ENCODE data around the gene AATF. TPM values are rescaled to one million over a fixed set of nuclear protein-coding genes. Genes with fewer than 3 reads are reported as not detected.

Gene AATF
- total RNA-seq, 1 experiment from 2014 or later: 87.6 TPM

DNA sequence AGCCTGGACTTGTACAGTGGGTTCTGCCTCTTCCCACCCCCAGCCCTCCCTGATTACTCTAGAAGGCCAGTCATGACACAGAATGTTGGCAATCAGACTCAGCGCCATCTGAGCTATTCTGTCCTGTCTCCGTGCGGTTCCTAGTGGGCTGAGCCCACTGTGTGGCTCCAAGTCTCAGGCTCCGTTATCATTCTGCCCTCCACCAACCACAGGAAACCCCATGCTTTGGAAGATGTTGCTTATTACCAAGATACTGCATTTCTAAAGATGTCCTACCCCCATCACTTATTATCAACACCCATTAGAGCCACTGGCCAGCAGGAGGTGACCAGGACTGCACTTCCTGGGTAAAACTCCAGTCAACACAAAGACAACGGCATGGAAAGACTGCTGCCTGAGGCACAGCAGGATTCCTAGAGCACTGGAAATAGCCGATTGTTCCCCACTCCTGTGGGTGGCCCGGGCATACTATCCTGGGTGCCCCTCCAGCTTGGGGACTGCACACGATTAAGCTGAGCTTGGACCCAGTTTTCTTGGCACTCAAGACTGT is 133.6 kb downstream of the AATF start:
- no peaks in the 10 kb centered on the region for H3K27me3 Mint-ChIP-seq (ENCODE audit: insufficient read depth, unreplicated experiment)
- intact Hi-C loops (cut with micrococcal nuclease; ENCODE audit: unreplicated experiment): no loop called here
- no peaks in the 10 kb centered on the region for H3K9me3 ChIP-seq
- no peaks in the 10 kb centered on the region for H3K4me1 Mint-ChIP-seq (ENCODE audit: low read depth, unreplicated experiment)
- ChIA-PET CTCF (interaction anchor here (0.6 to 1.0 kb wide), 2 partner anchors 92 to 217 kb away, joined by 3 read pairs; no protein-coding TSS in a partner anchor), POLR2A (no interaction called here)
- H3K27me3 ChIP-seq (replicated peaks; ENCODE audit: control insufficient read depth, insufficient read depth, low read length): no peaks in the 10 kb centered on the region
- no peak overlapping the region for H3K27ac Mint-ChIP-seq (ENCODE audit: unreplicated experiment)
- no peaks in the 10 kb centered on the region for H3K4me1 ChIP-seq
- no TSS peak for BruUV-seq (replicated peaks)
- peaks cover 40% of the 10 kb centered on the region for H3K36me3 Mint-ChIP-seq (ENCODE audit: insufficient read depth, unreplicated experiment)
- peaks cover 10% of the 10 kb centered on the region for H3K9me3 Mint-ChIP-seq (ENCODE audit: unreplicated experiment)
- no peaks in the 10 kb centered on the region; the same call in 1 of the 2 replicates for H3K36me3 ChIP-seq (ENCODE audit: control insufficient read depth, insufficient read depth, low read length)
- no peak overlapping the region for H3K4me3 ChIP-seq (ENCODE audit: low read depth, low read length)
- TF ChIP-seq CTCF (IDR thresholded peaks at IDR 0.05; ENCODE audit: insufficient read depth in 1 of 2, low read depth in 1 of 2, low read length in 1 of 2, severe bottlenecking in 1 of 2, unreplicated experiment in 1 of 2): no peak
- peak in 1 of 2 experiments; percentile 15 for DNase-seq
- H3K4me3 Mint-ChIP-seq (ENCODE audit: unreplicated experiment): no peak overlapping the region

DNA sequence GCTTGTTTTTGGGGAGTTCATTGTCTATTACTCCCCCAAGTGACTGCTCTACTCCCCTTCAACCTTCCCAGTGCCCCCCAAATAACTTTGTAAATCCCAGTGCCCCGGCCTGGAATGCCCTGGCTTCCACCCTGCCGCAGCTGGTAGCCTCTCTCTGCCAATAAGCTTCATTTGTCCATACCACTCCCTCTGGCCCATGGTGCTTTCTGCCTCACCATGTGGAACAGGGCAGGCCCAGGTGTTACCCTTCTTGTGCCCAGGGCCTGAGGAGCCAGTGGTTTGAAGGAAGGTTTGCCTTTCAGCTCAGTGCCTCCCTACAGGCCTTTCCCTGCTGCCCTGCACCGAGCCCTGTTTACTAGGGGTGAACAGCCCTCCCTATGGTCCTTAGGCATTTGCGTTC is 134.2 kb downstream of the AATF start:
- Histone ChIP-seq H3K36me3 (ENCODE audit: control insufficient read depth, insufficient read depth, low read length) (no peaks in the 10 kb centered on the region; the same call in 1 of the 2 replicates), H3K27me3 (replicated peaks; ENCODE audit: control insufficient read depth, insufficient read depth, low read length) (no peaks in the 10 kb centered on the region), H3K4me3 (ENCODE audit: low read depth, low read length) (no peak overlapping the region), H3K4me1 (no peaks in the 10 kb centered on the region), H3K9me3 (no peaks in the 10 kb centered on the region)
- Mint-ChIP-seq H3K27ac (ENCODE audit: unreplicated experiment) (no peak overlapping the region), H3K27me3 (ENCODE audit: insufficient read depth, unreplicated experiment) (no peaks in the 10 kb centered on the region), H3K4me1 (ENCODE audit: low read depth, unreplicated experiment) (no peaks in the 10 kb centered on the region), H3K9me3 (ENCODE audit: unreplicated experiment) (peaks cover 10% of the 10 kb centered on the region), H3K36me3 (ENCODE audit: insufficient read depth, unreplicated experiment) (peaks cover 45% of the 10 kb centered on the region), H3K4me3 (ENCODE audit: unreplicated experiment) (no peak overlapping the region)
- BruUV-seq (replicated peaks): no TSS peak
- intact Hi-C loops (cut with micrococcal nuclease; ENCODE audit: unreplicated experiment): no loop called here
- ChIA-PET CTCF (no interaction called here), POLR2A (no interaction called here)
- peak in 1 of 2 experiments; percentile 12 for DNase-seq
- TF ChIP-seq CTCF (IDR thresholded peaks at IDR 0.05; ENCODE audit: insufficient read depth in 1 of 2, low read depth in 1 of 2, low read length in 1 of 2, severe bottlenecking in 1 of 2, unreplicated experiment in 1 of 2): no peak

DNA sequence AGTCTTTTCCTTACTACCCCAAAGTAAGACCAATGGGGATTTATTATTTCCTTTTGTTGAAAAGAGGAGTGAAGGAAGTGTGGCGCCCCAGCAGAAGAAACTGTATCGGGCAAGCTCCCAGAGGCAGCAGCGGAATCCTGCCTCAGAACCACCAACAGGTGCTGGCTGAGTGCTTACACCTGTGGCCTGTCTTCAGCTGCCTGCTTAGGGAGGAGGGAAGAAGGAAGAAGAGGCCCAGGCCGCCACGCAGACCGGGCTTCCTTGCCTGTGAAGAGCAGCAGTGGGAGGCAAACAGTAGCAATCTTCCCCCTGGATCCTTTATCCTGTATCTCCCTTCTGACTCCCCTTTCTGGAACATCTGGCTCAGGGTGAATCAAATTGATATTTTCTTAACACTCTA is 134.7 kb downstream of the AATF start:
- H3K36me3 Mint-ChIP-seq (ENCODE audit: insufficient read depth, unreplicated experiment): peaks cover 50% of the 10 kb centered on the region
- POLR2A ChIA-PET: no interaction called here
- H3K9me3 ChIP-seq: no peaks in the 10 kb centered on the region
- H3K27me3 Mint-ChIP-seq (ENCODE audit: insufficient read depth, unreplicated experiment): no peaks in the 10 kb centered on the region
- no peak for DNase-seq
- H3K4me1 Mint-ChIP-seq (ENCODE audit: low read depth, unreplicated experiment): no peaks in the 10 kb centered on the region
- no peaks in the 10 kb centered on the region for H3K27me3 ChIP-seq (replicated peaks; ENCODE audit: control insufficient read depth, insufficient read depth, low read length)
- intact Hi-C loops (cut with micrococcal nuclease; ENCODE audit: unreplicated experiment): no loop called here
- no peak overlapping the region for H3K4me3 Mint-ChIP-seq (ENCODE audit: unreplicated experiment)
- H3K4me3 ChIP-seq (ENCODE audit: low read depth, low read length): no peak overlapping the region
- H3K9me3 Mint-ChIP-seq (ENCODE audit: unreplicated experiment): peaks cover 10% of the 10 kb centered on the region
- no peaks in the 10 kb centered on the region for H3K4me1 ChIP-seq
- CTCF ChIA-PET: no interaction called here
- TF ChIP-seq CTCF (IDR thresholded peaks at IDR 0.05; ENCODE audit: insufficient read depth in 1 of 2, low read depth in 1 of 2, low read length in 1 of 2, severe bottlenecking in 1 of 2, unreplicated experiment in 1 of 2): no peak
- no peaks in the 10 kb centered on the region; the same call in 1 of the 2 replicates for H3K36me3 ChIP-seq (ENCODE audit: control insufficient read depth, insufficient read depth, low read length)
- H3K27ac Mint-ChIP-seq (ENCODE audit: unreplicated experiment): no peak overlapping the region
- no TSS peak for BruUV-seq (replicated peaks)
